Measurements from ENCODE around the gene MYO18A.

DNA sequence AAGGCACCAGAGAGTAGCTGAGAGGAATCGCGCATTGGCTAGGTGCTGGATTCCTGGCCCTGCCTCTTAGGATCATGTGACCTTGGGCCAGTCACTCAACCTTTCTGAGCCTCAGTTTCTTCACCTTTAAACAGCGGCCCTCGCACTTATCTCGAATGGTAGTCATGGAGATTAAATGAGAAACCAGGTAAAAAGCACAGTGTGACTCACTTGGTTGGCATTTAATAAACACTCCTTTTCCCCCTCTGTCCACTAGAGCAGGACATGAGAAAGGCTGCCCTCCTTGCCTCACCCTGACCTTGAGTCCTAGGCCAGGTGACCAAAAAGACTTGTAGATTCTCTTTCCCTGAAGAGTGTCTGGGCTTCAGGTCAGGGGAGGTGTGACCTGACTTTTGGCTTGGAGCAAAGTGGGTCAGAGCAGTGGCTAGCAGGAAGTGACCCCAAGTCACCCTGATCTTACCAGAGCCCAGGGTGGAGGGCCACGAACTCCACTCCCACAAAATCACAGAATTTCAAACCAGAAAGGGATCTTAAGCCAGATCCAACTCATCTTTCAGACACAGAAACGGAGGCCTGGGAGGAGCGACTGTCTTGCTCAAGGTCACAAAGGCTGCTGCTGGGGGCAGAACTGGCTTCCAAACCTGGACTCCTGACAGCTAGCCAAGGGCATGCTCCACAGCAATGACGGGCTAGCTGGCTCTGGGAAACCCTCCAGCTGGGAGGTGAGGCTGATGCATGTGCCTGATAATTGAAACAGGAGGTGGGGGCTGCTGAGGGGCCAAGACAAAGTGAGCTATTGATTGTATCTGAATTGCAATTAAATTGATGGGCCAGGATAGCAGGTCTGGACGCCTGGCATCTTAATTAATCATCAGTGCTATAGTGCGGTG lies 72.0 kb downstream of the MYO18A start:
- TF ChIP-seq GATA2 (IDR thresholded peaks at IDR 0.05; ENCODE audit: low read depth, low read length) (peak; percentile 97), GATA3 (IDR thresholded peaks at IDR 0.05; ENCODE audit: low read depth, low read length) (no peak)

All from SH-SY5Y (cell line).